Spleen (tissue), 11 donors: Measurements from ENCODE around the gene ARHGAP11A. TPM values are rescaled to one million over a fixed set of nuclear protein-coding genes. Genes with fewer than 3 reads are reported as not detected.

Experiments used
- DNase-seq: peaks from one replicate; pipeline ENCODE4 v3.0.0-alpha.2; 2020
- H3K27ac ChIP-seq, 8 donors: fragments of 200-600 bp; sonication (generic) in 7 of 8; 1 replicate in 4 of 8; 2 replicates in 4 of 8; pipeline versions ENCODE4 v1.5.0 to v1.8.0; 2016 to 2021; ENCODE audit warnings: inconsistent platforms in 4 of 8, mild to moderate bottlenecking in 4 of 8, moderate library complexity in 1 of 8
- H3K27me3 ChIP-seq, 7 donors: fragments of 200-600 bp; sonication (generic) in 6 of 7; replicated peaks in 1 of 7; 1 replicate in 4 of 7; 2 replicates in 3 of 7; pipeline versions ENCODE4 v1.5.0 to v1.8.0; 2016 to 2021; ENCODE audit warnings: inconsistent platforms in 3 of 7, mild to moderate bottlenecking in 1 of 7
- H3K36me3 ChIP-seq, 6 donors: fragments of 200-600 bp; sonication (generic) in 5 of 6; 1 replicate in 4 of 6; 2 replicates in 2 of 6; pipeline versions ENCODE4 v1.5.0 to v1.8.0; 2016 to 2021; ENCODE audit warnings: inconsistent platforms in 2 of 6
- H3K4me1 ChIP-seq, 6 donors: fragments of 200-600 bp; sonication (generic) in 5 of 6; 1 replicate in 3 of 6; 2 replicates in 3 of 6; pipeline versions ENCODE4 v1.5.0 to v1.8.0; 2016 to 2021; ENCODE audit warnings: inconsistent platforms in 3 of 6
- H3K4me3 ChIP-seq, 8 donors: fragments of 200-600 bp; sonication (generic) in 7 of 8; 1 replicate in 4 of 8; 2 replicates in 4 of 8; pipeline versions ENCODE4 v1.5.0 to v1.8.0; 2016 to 2021; ENCODE audit warnings: inconsistent platforms in 4 of 8, mild to moderate bottlenecking in 4 of 8, moderate library complexity in 2 of 8
- H3K9me3 ChIP-seq, 8 donors: fragments of 200-600 bp; sonication (generic) in 7 of 8; 1 replicate in 4 of 8; 2 replicates in 4 of 8; pipeline versions ENCODE4 v1.5.0 to v1.8.0; 2016 to 2021; ENCODE audit warnings: inconsistent platforms in 4 of 8
- CTCF ChIP-seq, 11 experiments: fragments of 200-600 bp in 7 of 11; fragments of 450-650 bp in 4 of 11; sonication (generic) in 4 of 11; IDR thresholded peaks in 8 of 11; conservative IDR thresholded peaks in 3 of 11; 1 replicate in 7 of 11; 2 replicates in 4 of 11; pipeline versions ENCODE4 v1.4.0 to v1.8.0; 2016 to 2021; ENCODE audit warnings: antibody characterized with exemption in 11 of 11, inconsistent platforms in 4 of 11, mild to moderate bottlenecking in 1 of 11
- POLR2A ChIP-seq, 3 donors: fragments of 450-650 bp; IDR thresholded peaks; one replicate each; pipeline ENCODE4 v1.5.1; 2017; ENCODE audit warnings: antibody characterized with exemption in 3 of 3, mild to moderate bottlenecking in 1 of 3
- POLR2AphosphoS5 ChIP-seq, 3 donors: sonication (generic); formaldehyde crosslinking; IDR thresholded peaks; one replicate each; pipeline ENCODE4 v1.5.1; 2017; ENCODE audit warnings: antibody characterized with exemption in 3 of 3
- WGBS, 5 donors: extraction: QIAGEN DNeasy Blood & Tissue Kit in 3 of 5; methylation state at CpG; one replicate each; pipeline versions ENCODE4 v1.1.5 to v1.1.7; 2013 to 2018; 5-methylcytosine and 5-hydroxymethylcytosine counted together
- intact Hi-C: fragments of 100-400 bp; cut with DNase I; formaldehyde crosslinking; loops from one replicate; pipeline ENCODE4 v1.15.0; 2023; ENCODE audit warnings: low total_unique reads
- polyA plus RNA-seq, 3 donors: library from polyadenylated mRNA; stranded (reverse); fragments of 200-250 nt; gene quantifications; one replicate each; pipeline ENCODE4 v1.2.1, GENCODE V29; 2013
- total RNA-seq, 7 donors: library from RNA; depleted of rRNA in 3 of 7; stranded (reverse); fragments of >200 nt in 3 of 7; fragmentation: NEBNext Ultra II Directional in 4 of 7; extraction: Animal tissue kit (Norgen Biotek cat#: 25700) in 4 of 7; gene quantifications; one replicate each; pipeline versions ENCODE4 v1.1.0 to v1.2.1, GENCODE V29; 2016 to 2021
- donor health status: healthy with polysubstance abuse.
- donor health status: DM: no; HTN: no; CAD: no; lungs with moderate emphysema.
- donor health status: DM: no; HTN: no; CAD: no.
- donor health status: Bipolar disorder and iron deficiency.
- donor health status: healthy.
- donor health status: DM: no; HTN: no; CAD: no.
- donor health status: DM: yes; HTN: yes; CAD: no.

ARHGAP11A gene
- total and polyA plus RNA-seq, 10 donors = 1.1 to 9.5 (median 5.6) TPM

- no peak for TF ChIP-seq CTCF (IDR thresholded peaks at IDR 0.05 in 8 of 11, conservative IDR thresholded peaks at IDR 0.05 in 3 of 11)
- TF ChIP-seq POLR2A (IDR thresholded peaks at IDR 0.05) = no peak
- TF ChIP-seq POLR2AphosphoS5 (IDR thresholded peaks at IDR 0.05) = no peak
- H3K27ac ChIP-seq = no peak overlapping the region
- no peak overlapping the region for H3K4me3 ChIP-seq
- no peaks in the 10 kb centered on the region for H3K4me1 ChIP-seq
- H3K27me3 ChIP-seq = no peaks in the 10 kb centered on the region
- intact Hi-C loops = no loop called here
- DNase-seq = no peak
- no peaks in the 10 kb centered on the region for H3K9me3 ChIP-seq
- no peaks in the 10 kb centered on the region for H3K36me3 ChIP-seq
- WGBS, 5 donors = 91 to 97% (median 94%) methylated on average over 29 of the region's 29 CpGs
These were observed 56.3 kb downstream of the ARHGAP11A start for GRCh38 chr15:32671339-32672325.

- intact Hi-C loops = no loop called here
- Histone ChIP-seq H3K36me3 (no peaks in the 10 kb centered on the region), H3K27ac (no peak overlapping the region), H3K27me3 (no peaks in the 10 kb centered on the region), H3K9me3 (no peaks in the 10 kb centered on the region), H3K4me1 (no peaks in the 10 kb centered on the region), H3K4me3 (no peak overlapping the region)
- TF ChIP-seq POLR2AphosphoS5 (IDR thresholded peaks at IDR 0.05) (no peak), POLR2A (IDR thresholded peaks at IDR 0.05) (no peak), CTCF (IDR thresholded peaks at IDR 0.05 in 8 of 11, conservative IDR thresholded peaks at IDR 0.05 in 3 of 11) (no peak)
- 79 to 96% (median 85%) methylated on average over 2 of the region's 2 CpGs for WGBS, 5 donors
- DNase-seq = no peak
These were observed 59.4 kb downstream of the ARHGAP11A start for GRCh38 chr15:32674681-32675080.

- H3K4me1 ChIP-seq = no peaks in the 10 kb centered on the region
- no peak for DNase-seq
- H3K27ac ChIP-seq = no peak overlapping the region
- intact Hi-C loops = no loop called here
- no peaks in the 10 kb centered on the region for H3K9me3 ChIP-seq
- no peaks in the 10 kb centered on the region for H3K27me3 ChIP-seq
- no peaks in the 10 kb centered on the region for H3K36me3 ChIP-seq
- no peak overlapping the region for H3K4me3 ChIP-seq
- TF ChIP-seq CTCF (IDR thresholded peaks at IDR 0.05 in 8 of 11, conservative IDR thresholded peaks at IDR 0.05 in 3 of 11) (no peak), POLR2AphosphoS5 (IDR thresholded peaks at IDR 0.05) (no peak), POLR2A (IDR thresholded peaks at IDR 0.05) (no peak)
- 35 to 71% (median 49%) methylated on average over 6 of the region's 6 CpGs for WGBS, 5 donors
These were observed 60.2 kb downstream of the ARHGAP11A start for GRCh38 chr15:32675466-32675865.

- DNase-seq = no peak
- H3K9me3 ChIP-seq = no peaks in the 10 kb centered on the region
- TF ChIP-seq CTCF (IDR thresholded peaks at IDR 0.05 in 8 of 11, conservative IDR thresholded peaks at IDR 0.05 in 3 of 11) (no peak), POLR2A (IDR thresholded peaks at IDR 0.05) (no peak), POLR2AphosphoS5 (IDR thresholded peaks at IDR 0.05) (no peak)
- H3K4me3 ChIP-seq = no peak overlapping the region
- WGBS, 5 donors = 78 to 95% (median 86%) methylated on average over 2 of the region's 2 CpGs
- H3K27ac ChIP-seq = no peak overlapping the region
- intact Hi-C loops = no loop called here
- H3K4me1 ChIP-seq = no peaks in the 10 kb centered on the region
- H3K36me3 ChIP-seq = no peaks in the 10 kb centered on the region
- no peaks in the 10 kb centered on the region for H3K27me3 ChIP-seq
These were observed 60.9 kb downstream of the ARHGAP11A start for GRCh38 chr15:32676169-32676568.
